HL-60 (cell line): ENCODE data around the gene BOK.

ENCODE experiments used
- DNase-seq, 2 experiments: peaks; one replicate each; pipeline ENCODE4 v3.0.0-alpha.2; 2010 to 2020; ENCODE audit warnings: low read depth in 1 of 2, low spot score in 1 of 2
- H3K27ac ChIP-seq: fragments of 250-450 bp; sonication (Bioruptor Pico); replicated peaks from 2 replicates; pipeline ENCODE4 v1.5.1; 2020; ENCODE audit warnings: mild to moderate bottlenecking, moderate library complexity
- H3K27me3 ChIP-seq: fragments of 250-450 bp; sonication (Bioruptor Pico); 2 replicates; pipeline ENCODE4 v1.5.1; 2021; ENCODE audit warnings: mild to moderate bottlenecking, moderate library complexity; ENCODE audit not compliant: insufficient read depth, poor library complexity, severe bottlenecking
- H3K4me3 ChIP-seq: replicated peaks from 2 replicates; pipeline ENCODE4 v1.5.1; 2011; ENCODE audit warnings: mild to moderate bottlenecking, control low read depth, low read length; ENCODE audit not compliant: insufficient read depth
- CTCF ChIP-seq: IDR thresholded peaks from one replicate; pipeline ENCODE4 v1.5.1; 2011; ENCODE audit warnings: low read length, control low read depth, inconsistent platforms; ENCODE audit not compliant: insufficient read depth
- GABPA ChIP-seq: IDR thresholded peaks from 2 replicates; pipeline ENCODE4 v1.6.1; 2012; ENCODE audit warnings: low read depth
- POLR2AphosphoS5 ChIP-seq: IDR thresholded peaks from 2 replicates; pipeline ENCODE4 v1.6.1; 2012; ENCODE audit warnings: low read depth
- REST ChIP-seq: IDR thresholded peaks from 2 replicates; pipeline ENCODE4 v1.6.1; 2012; ENCODE audit warnings: low read depth; ENCODE audit not compliant: insufficient replicate concordance
- SPI1 ChIP-seq: IDR thresholded peaks from 2 replicates; pipeline ENCODE4 v1.6.1; 2012; ENCODE audit warnings: low read depth, mild to moderate bottlenecking, borderline replicate concordance

BOK gene

GRCh38 chr2:241601841-241602240, 43.3 kb downstream of the BOK start:
- no peaks in the 10 kb centered on the region for H3K27me3 ChIP-seq
- no peak overlapping the region for H3K27ac ChIP-seq
- no peak for DNase-seq
- TF ChIP-seq GABPA, result no peak
- no peak for TF ChIP-seq POLR2AphosphoS5
- H3K4me3 ChIP-seq, result no peak overlapping the region

GRCh38 chr2:241602720-241603119, 44.2 kb downstream of the BOK start:
- no peak for DNase-seq
- H3K27me3 ChIP-seq, result no peaks in the 10 kb centered on the region
- no peak overlapping the region for H3K27ac ChIP-seq
- TF ChIP-seq CTCF (no peak), GABPA (no peak), REST (no peak), POLR2AphosphoS5 (no peak), SPI1 (no peak)
- no peak overlapping the region for H3K4me3 ChIP-seq

GRCh38 chr2:241603686-241604085, 45.1 kb downstream of the BOK start:
- Histone ChIP-seq H3K27ac (no peak overlapping the region), H3K27me3 (no peaks in the 10 kb centered on the region), H3K4me3 (no peak overlapping the region)
- no peak for DNase-seq
- TF ChIP-seq POLR2AphosphoS5 (no peak), SPI1 (no peak), GABPA (no peak), REST (no peak), CTCF (no peak)

GRCh38 chr2:241606186-241606585, 47.6 kb downstream of the BOK start:
- H3K27ac ChIP-seq, result no peak overlapping the region
- DNase-seq, result no peak
- no peak overlapping the region for H3K4me3 ChIP-seq
- H3K27me3 ChIP-seq, result no peaks in the 10 kb centered on the region
- TF ChIP-seq CTCF, result no peak
- TF ChIP-seq POLR2AphosphoS5, result no peak
- no peak for TF ChIP-seq SPI1
- TF ChIP-seq REST, result no peak
